Measurements from ENCODE around the gene PDE8A.
"Not testable (repeated sequence)": the region's sequence is repeated elsewhere in the genome, so short reads cannot be mapped to it uniquely, and the experiment has no call there.

Gene PDE8A

GRCh38 chr15:85139391-85139790, 157.7 kb downstream of the PDE8A start:
- DNase-seq = no peak

- no peak for DNase-seq
Observed at GRCh38 chr15:85141726-85142125, 160.1 kb downstream of the PDE8A start.

DNA sequence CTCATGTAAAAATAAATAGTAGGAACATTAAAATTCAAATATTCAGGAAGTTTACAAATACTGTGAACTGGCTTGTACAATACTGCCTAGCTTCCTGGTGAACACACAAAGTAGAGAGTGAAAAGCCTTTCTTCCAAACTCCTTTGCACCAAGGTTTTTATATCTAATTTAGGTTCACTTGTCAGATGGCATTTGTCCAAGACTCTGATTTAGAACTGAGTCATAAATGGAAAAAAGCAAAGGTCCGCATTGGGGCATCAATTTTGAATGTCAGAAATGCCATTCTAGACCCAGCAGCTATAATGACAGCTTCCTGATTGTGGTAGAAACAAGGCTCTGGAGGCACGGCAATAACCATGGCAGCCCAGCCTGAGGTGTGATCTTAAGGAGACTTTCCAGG, 160.7 kb downstream of the PDE8A start:
- DNase-seq = no peak

DNA sequence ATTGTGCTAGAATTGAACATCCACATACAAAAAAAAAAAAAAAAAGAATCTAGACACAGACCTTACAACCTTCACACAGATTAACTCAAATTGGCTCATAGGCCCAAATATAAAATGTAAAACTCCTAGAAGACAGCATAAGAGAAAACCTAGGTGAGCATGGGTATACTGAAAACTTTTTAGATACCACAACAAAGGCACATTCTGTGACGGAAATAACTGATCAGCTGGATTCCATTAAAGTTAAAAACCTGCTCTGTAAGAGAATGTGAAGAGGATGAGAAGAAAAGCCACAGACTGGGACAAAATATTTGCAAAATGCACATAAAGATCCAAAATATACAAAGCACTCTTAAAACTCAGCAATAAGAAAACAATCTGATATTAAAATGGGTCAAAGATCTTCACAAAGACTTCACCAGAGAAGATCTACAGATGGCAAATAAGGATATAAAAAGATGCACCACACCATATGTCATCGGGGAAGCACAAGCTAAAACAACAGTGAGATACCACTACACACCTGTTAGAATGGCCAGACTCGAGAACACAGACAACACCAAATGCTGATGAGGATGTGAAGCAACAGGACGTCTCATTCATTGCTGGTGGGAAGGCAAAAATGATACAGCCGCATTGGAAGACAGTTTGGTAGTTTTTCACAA, 167.9 kb downstream of the PDE8A start:
- no peak for DNase-seq

- DNase-seq = no peak
Observed at GRCh38 chr15:85150130-85150480, 168.4 kb downstream of the PDE8A start.

DNA sequence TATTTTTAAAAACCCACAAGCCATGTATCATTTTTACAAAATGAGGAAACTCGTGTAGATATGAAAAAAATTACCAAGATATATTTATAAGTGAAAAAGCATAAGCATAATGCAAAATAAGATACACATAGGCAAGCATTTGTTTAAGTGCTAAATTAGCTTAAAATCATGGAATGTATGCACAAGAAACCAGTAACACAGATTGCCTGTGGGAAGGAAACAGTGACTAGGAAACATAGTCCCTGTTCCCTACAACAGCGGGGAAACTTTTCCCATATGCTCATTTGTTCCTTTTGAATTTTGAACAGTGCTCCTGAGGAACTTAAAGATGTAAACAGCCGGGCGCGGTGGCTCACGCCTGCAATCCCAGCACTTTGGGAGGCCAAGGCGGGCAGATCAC, 169.5 kb downstream of the PDE8A start:
- no peak for DNase-seq

DNA sequence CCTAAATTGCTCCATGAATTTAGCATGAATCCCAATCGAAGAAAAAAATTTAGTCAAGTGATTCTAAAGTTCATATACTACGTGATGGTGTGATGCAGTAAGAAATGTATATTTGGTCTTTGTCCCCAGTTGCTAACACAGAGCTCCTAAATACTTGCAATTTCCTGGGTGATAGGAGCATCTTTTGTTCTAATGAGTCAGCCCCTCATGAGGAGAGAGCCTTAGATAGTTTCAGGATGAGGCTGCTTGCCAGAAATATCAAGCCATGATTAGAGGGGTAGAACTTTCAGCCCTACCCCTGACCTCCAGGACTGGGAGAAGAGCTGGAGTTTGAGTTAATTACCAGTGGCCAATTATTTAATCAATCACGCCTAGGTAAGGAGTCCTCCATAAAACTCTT, 170.2 kb downstream of the PDE8A start:
- DNase-seq = no peak

DNA sequence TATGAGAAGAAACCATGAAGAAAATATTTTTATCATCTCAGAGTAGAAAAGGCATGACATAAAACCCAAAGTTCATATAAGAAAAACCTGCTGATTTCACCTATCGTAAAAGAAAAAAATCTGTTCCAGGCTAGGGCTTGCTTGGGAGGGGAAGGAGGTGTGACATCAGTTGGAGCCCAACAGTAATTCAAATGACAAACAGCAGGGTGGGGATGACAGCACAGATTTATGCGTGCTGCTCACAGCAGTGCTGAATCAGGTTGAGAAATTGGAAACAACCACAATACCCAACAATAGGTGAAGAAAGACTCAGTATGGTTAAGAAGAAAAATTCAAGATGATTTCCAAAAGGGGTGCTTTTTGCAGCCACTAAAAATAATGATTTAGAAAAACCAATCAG, 172.4 kb downstream of the PDE8A start:
- DNase-seq = no peak

- DNase-seq = no peak
Observed at GRCh38 chr15:85155360-85155759, 173.7 kb downstream of the PDE8A start.

GRCh38 chr15:85155857-85156256, 174.2 kb downstream of the PDE8A start:
- DNase-seq = no peak

- DNase-seq = no peak
Observed at GRCh38 chr15:85157344-85157743, 175.7 kb downstream of the PDE8A start.

- DNase-seq = no peak
Observed at GRCh38 chr15:85162237-85162636, 180.6 kb downstream of the PDE8A start.

GRCh38 chr15:85164841-85165466, 183.3 kb downstream of the PDE8A start:
- DNase-seq = no peak

GRCh38 chr15:85167568-85167967, 185.9 kb downstream of the PDE8A start:
- no peak for DNase-seq

DNA sequence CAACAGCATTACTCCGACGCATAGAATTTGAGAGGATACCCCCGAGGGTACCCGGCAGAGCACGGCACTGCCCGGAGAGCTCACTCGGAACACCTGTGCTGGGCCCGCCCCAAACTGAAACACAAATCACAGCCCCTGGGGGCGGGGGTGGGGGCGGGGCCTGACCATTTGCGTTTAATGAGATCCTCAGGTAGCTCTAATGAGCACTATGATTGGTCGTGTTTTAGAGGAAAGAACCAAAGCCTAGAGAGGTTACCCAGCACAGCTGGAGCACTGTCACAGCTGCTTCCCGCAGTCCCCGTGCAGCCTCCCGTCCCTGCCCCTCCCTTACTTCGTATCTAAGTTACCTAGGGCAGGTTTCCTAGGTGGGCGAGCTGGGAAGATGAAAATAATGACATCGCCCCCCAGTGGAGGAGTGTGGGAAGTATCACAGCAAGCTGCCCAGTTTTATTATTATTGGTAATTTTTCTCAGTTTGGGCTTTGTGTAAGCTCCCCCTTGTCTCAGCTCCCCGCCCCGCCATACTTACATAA, 187.1 kb downstream of the PDE8A start:
- peak; percentile 2 to 3 for DNase-seq

GRCh38 chr15:85171736-85172135, 190.1 kb downstream of the PDE8A start:
- no peak for DNase-seq

DNA sequence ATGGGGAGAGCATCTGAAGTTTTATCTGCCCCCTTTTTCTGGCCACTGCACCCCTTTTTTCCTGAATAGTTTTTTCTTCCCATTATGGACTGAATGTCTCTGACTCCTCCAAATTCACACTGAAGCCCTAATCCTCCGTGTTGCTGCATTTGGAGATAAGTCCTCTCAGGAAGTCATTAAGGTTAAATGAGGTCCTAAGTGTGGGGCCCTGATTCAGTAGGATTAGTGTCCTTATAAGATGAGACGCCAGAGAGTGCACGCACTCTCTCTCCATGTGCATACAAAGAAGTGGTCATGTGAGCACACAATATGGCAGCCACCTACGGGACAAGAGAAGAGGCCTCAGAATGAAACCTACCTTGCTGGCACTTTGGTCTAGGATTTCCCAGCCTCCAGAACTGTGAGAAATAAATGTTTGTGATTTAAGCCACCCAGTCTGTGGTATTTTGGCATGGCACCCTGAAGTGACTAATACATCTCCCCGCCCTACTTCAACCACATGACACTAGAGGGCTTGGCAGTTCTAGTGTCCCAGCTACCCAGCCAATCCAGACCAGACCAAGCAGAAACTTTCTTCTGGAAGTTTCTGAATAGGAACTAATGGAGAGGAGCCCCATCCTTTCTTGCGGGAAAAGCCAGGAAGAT, 191.3 kb downstream of the PDE8A start:
- DNase-seq = no peak

DNA sequence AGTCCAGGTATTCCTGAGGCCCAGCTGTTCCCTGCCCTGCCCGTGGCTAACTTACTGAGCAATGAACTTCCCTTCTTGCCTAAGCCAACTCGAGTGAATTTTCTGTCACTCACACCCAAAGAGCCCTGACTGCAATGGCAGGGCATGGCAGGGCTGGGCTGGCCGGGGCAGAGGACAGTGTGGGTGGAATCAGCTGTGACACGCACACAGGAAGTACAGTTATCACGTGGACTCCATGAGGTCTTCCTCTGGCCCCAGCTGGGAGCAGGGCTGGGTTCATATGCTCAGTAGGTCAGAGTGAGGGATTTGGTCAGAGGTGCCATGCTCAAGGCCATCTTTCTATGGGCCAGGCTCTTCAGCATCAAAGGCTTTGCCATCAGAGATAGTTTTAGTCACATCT, 192.0 kb downstream of the PDE8A start:
- not testable (repeated sequence) for DNase-seq

DNA sequence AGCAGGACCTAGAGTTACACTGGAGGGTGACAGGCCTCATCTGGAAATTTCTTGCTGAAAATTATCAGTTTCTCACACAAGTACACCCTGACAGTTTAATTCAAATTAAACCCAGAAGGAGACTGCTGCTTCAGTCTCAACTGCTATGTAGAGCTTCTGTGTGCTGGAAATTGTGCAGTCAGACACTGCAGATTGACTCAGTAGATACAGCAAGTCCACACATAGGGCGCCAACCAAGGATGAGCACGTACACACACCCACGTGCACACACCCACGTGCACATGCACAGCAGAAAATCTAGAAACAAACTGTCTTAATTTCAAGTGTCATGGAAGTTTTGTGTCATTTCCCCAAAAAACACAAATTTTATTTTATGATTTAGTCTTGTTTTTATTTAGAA, 192.9 kb downstream of the PDE8A start:
- no peak for DNase-seq

- DNase-seq = not testable (repeated sequence)
Observed at GRCh38 chr15:85177042-85177515, 195.4 kb downstream of the PDE8A start.

DNA sequence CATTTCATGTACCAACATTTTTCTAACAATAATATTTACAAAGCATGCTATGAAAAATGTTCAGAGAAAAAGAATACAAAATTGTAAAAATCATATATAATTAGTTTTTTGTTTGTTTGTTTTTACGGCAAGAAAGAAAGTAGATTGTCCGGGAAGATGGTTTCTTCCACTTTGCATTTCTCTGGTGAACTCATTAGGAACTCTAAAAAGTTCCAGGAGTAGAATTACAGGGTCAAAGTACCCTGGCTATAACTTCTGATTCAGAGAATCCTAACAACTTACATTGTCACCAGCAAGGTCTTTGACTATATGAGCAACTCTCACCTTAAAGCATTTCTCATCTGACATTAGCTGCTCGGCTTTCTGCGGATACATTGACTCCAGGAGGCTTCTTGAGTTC, 196.7 kb downstream of the PDE8A start:
- no peak for DNase-seq

GRCh38 chr15:85179700-85180099, 198.0 kb downstream of the PDE8A start:
- DNase-seq = no peak

GRCh38 chr15:85185350-85185749, 203.7 kb downstream of the PDE8A start:
- not testable (repeated sequence) for DNase-seq

DNA sequence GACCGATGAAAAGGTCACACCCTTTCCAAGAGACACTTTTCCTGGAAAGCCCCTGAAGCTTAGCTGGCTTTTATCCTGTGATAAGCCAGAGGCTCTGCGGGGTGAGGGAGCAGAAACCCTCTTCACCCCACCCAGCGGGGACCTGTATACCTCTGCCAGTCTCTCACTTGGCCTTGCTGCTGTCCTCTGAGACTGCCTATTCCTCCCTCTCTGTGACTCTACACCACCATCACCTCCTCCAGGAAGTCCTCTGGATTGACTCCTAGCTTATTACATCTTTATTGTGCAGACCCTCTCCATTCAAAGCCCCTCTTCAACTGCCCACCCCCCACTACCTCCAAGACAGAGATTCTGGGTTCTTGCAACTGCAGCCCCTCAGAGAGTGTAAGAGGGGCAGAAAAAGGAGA, 206.5 kb downstream of the PDE8A start:
- not testable (repeated sequence) for DNase-seq
